NCI-H1694 treated with DMSO at 0.1 percent for 48 hours (cell line): Measurements from ENCODE around the gene TAP1.
"Not testable (repeated sequence)": the region's sequence is repeated elsewhere in the genome, so short reads cannot be mapped to it uniquely, and the experiment has no call there.

Source experiments
- DNase-seq: peaks from one replicate; lab custom pipeline; 2025; lab: John Stamatoyannopoulos, UW

Gene TAP1

GRCh38 chr6:32840604-32841246 lies 12.8 kb downstream of the TAP1 start:
- DNase-seq: no peak

GRCh38 chr6:32839356-32839755 lies 14.1 kb downstream of the TAP1 start:
- no peak for DNase-seq

GRCh38 chr6:32838114-32838958 lies 15.2 kb downstream of the TAP1 start, which contains the start of gene TAP2:
TAP2 (minus strand) TSS chr6:32838739; CDS start chr6:32838233, 506 bp downstream.
- DNase-seq: peak; percentile 73

- DNase-seq: no peak
Measured at GRCh38 chr6:32837651-32838113, 15.8 kb downstream of the TAP1 start.

GRCh38 chr6:32836873-32837272 lies 16.6 kb downstream of the TAP1 start:
- no peak for DNase-seq

- no peak for DNase-seq
Measured at GRCh38 chr6:32835167-32835893, 18.2 kb downstream of the TAP1 start.

- no peak for DNase-seq
Measured at GRCh38 chr6:32833664-32834063, 19.8 kb downstream of the TAP1 start.

GRCh38 chr6:32832535-32832934 lies 21.0 kb downstream of the TAP1 start:
- DNase-seq: no peak

- DNase-seq: no peak
Measured at GRCh38 chr6:32830936-32831335, 22.6 kb downstream of the TAP1 start.

- no peak for DNase-seq
Measured at GRCh38 chr6:32830017-32830416, 23.5 kb downstream of the TAP1 start.

- DNase-seq: no peak
Measured at GRCh38 chr6:32829495-32829894, 24.0 kb downstream of the TAP1 start.

- DNase-seq: no peak
Measured at GRCh38 chr6:32827025-32827424, 26.5 kb downstream of the TAP1 start.

- DNase-seq: no peak
Measured at GRCh38 chr6:32825966-32826365, 27.5 kb downstream of the TAP1 start.

GRCh38 chr6:32819729-32820128 lies 33.8 kb downstream of the TAP1 start:
- no peak for DNase-seq

- DNase-seq: no peak
Measured at GRCh38 chr6:32818867-32819266, 34.6 kb downstream of the TAP1 start.

- DNase-seq: no peak
Measured at GRCh38 chr6:32816746-32817204, 36.7 kb downstream of the TAP1 start, which contains the start of gene HLA-DOB. HLA-DOB (minus strand) TSS chr6:32817002; CDS start chr6:32816951, 51 bp downstream.

GRCh38 chr6:32815996-32816395 lies 37.5 kb downstream of the TAP1 start:
- DNase-seq: no peak

- DNase-seq: no peak
Measured at GRCh38 chr6:32815115-32815514, 38.4 kb downstream of the TAP1 start.

GRCh38 chr6:32814145-32814544 lies 39.4 kb downstream of the TAP1 start:
- no peak for DNase-seq

- no peak for DNase-seq
Measured at GRCh38 chr6:32809171-32809570, 44.3 kb downstream of the TAP1 start.

GRCh38 chr6:32807020-32807580 lies 46.4 kb downstream of the TAP1 start:
- no peak for DNase-seq

- DNase-seq: not testable (repeated sequence)
Measured at GRCh38 chr6:32805404-32805803, 48.1 kb downstream of the TAP1 start.
